ENCODE measurements around the gene PCDH11X.
"Not testable (repeated sequence)": the region's sequence is repeated elsewhere in the genome, so short reads cannot be mapped to it uniquely, and the experiment has no call there.

PCDH11X gene, protein sequence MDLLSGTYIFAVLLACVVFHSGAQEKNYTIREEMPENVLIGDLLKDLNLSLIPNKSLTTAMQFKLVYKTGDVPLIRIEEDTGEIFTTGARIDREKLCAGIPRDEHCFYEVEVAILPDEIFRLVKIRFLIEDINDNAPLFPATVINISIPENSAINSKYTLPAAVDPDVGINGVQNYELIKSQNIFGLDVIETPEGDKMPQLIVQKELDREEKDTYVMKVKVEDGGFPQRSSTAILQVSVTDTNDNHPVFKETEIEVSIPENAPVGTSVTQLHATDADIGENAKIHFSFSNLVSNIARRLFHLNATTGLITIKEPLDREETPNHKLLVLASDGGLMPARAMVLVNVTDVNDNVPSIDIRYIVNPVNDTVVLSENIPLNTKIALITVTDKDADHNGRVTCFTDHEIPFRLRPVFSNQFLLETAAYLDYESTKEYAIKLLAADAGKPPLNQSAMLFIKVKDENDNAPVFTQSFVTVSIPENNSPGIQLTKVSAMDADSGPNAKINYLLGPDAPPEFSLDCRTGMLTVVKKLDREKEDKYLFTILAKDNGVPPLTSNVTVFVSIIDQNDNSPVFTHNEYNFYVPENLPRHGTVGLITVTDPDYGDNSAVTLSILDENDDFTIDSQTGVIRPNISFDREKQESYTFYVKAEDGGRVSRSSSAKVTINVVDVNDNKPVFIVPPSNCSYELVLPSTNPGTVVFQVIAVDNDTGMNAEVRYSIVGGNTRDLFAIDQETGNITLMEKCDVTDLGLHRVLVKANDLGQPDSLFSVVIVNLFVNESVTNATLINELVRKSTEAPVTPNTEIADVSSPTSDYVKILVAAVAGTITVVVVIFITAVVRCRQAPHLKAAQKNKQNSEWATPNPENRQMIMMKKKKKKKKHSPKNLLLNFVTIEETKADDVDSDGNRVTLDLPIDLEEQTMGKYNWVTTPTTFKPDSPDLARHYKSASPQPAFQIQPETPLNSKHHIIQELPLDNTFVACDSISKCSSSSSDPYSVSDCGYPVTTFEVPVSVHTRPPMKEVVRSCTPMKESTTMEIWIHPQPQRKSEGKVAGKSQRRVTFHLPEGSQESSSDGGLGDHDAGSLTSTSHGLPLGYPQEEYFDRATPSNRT (N-terminal part only)

GRCh38 chrX:91779135-91779534, at the start of gene PCDH11X:
Gene PCDH11X (plus strand): TSS chrX:91779375. CDS start chrX:91835505, 56,130 bp downstream.
- not testable (repeated sequence) for DNase-seq

GRCh38 chrX:91747446-91747845, 31.7 kb upstream of the PCDH11X start:
- not testable (repeated sequence) for DNase-seq

DNA sequence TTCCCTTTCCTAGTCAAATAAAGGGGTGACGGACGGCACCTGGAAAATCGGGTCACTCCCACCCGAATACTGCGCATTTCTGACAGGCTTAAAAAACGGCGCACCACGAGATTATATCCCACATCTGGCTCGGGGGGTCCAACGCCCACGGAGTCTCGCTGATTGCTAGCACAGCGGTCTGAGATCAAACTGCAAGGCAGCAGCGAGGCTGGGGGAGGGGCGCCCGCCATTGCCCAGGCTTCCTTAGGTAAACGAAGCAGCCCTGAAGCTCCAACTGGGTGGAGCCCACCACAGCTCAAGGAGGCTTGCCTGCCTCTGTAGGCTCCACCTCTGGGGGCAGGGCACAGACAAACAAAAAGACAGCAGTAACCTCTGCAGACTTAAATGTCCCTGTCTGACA, 26.2 kb upstream of the PCDH11X start:
- not testable (repeated sequence) for DNase-seq

GRCh38 chrX:91770619-91771488, 8.3 kb upstream of the PCDH11X start:
- not testable (repeated sequence) for DNase-seq

- not testable (repeated sequence) for DNase-seq
Measured at GRCh38 chrX:91773943-91774342, 5.2 kb upstream of the PCDH11X start.

GRCh38 chrX:91780008-91780407, 833 bp downstream of the PCDH11X start:
- DNase-seq: not testable (repeated sequence)

- not testable (repeated sequence) for DNase-seq
Measured at GRCh38 chrX:91780698-91781097, 1.5 kb downstream of the PCDH11X start.

- DNase-seq: not testable (repeated sequence)
Measured at GRCh38 chrX:91781553-91782298, 2.6 kb downstream of the PCDH11X start.

GRCh38 chrX:91782825-91783224, 3.6 kb downstream of the PCDH11X start:
- DNase-seq: not testable (repeated sequence)

DNA sequence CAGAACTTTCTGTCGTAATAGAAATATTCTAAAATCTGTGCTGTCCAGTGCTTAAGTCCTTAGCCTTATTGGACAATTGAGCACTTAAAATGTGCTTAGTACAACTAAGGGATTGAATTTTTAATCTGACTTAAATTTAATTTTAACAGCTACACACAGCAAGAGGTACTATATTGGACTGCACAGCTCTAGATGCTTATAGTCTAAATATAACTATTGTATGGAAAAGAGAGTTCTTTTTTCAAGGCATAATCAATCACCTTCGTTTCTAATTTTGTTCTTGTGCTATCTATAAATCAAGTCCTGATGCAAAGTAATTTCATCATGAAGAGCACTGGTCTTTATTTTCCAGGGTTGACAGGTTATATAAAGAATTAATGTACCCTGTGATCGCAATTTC, 38.4 kb downstream of the PCDH11X start:
- DNase-seq: not testable (repeated sequence)

- not testable (repeated sequence) for DNase-seq
Measured at GRCh38 chrX:91825321-91825720, 46.1 kb downstream of the PCDH11X start.

Data from activated effector memory CD4-positive, alpha-beta T cell treated with anti-CD3 and anti-CD28 coated beads, Interleukin-2, amount 50 U/mL, for 16 hours (primary cell).